GM12878 (cell line): ENCODE data around the gene CCDC134. TPM values are rescaled to one million over a fixed set of nuclear protein-coding genes. Genes with fewer than 3 reads are reported as not detected.
A peak's percentile ranks its signal among the peaks of the same experiment; 100 is the strongest.

Experiments
- BCL3 ChIP-seq: IDR thresholded peaks from 2 replicates; pipeline ENCODE4 v1.6.1; 2011; ENCODE audit warnings: borderline replicate concordance, low read depth, mild to moderate bottlenecking, moderate library complexity, low read length; ENCODE audit not compliant: insufficient read depth, poor library complexity, severe bottlenecking
- EED ChIP-seq: sonication (generic); IDR thresholded peaks from 2 replicates; pipeline ENCODE4 v1.6.1; 2016; ENCODE audit warnings: antibody characterized with exemption, low read depth
- MEF2B ChIP-seq: fragments of 450-650 bp; IDR thresholded peaks from 2 replicates; pipeline ENCODE4 v1.6.1; 2018; ENCODE audit warnings: mild to moderate bottlenecking, moderate library complexity; ENCODE audit not compliant: partially characterized antibody, poor library complexity, severe bottlenecking
- MYB ChIP-seq: fragments of 150-350 bp; IDR thresholded peaks from 2 replicates; pipeline ENCODE4 v1.6.1; 2014; ENCODE audit warnings: mild to moderate bottlenecking, low read depth, low read length, borderline replicate concordance
- NFYA ChIP-seq: IDR thresholded peaks from 2 replicates; pipeline ENCODE4 v1.6.1; 2011; ENCODE audit warnings: low read depth, mild to moderate bottlenecking, low read length, improper control_type of control experiment, borderline replicate concordance
- NFYB ChIP-seq: IDR thresholded peaks from 2 replicates; pipeline ENCODE4 v1.6.1; 2011; ENCODE audit warnings: low read depth, mild to moderate bottlenecking, low read length, improper control_type of control experiment, moderate library complexity; ENCODE audit not compliant: insufficient read depth
- NR2C1 ChIP-seq: fragments of 450-650 bp; IDR thresholded peaks from 2 replicates; pipeline ENCODE4 v1.6.1; 2017; ENCODE audit warnings: antibody characterized with exemption, mild to moderate bottlenecking, moderate library complexity
- NRF1 ChIP-seq: conservative IDR thresholded peaks from 2 replicates; pipeline ENCODE4 v1.6.1; 2011; ENCODE audit warnings: mild to moderate bottlenecking, low read depth, low read length, improper control_type of control experiment
- PML ChIP-seq: IDR thresholded peaks from 2 replicates; pipeline ENCODE4 v1.6.1; 2012; ENCODE audit warnings: low read length, inconsistent platforms
- RAD21 ChIP-seq: IDR thresholded peaks from 2 replicates; pipeline ENCODE4 v1.6.1; 2011; ENCODE audit warnings: mild to moderate bottlenecking, low read depth, low read length, moderate library complexity; ENCODE audit not compliant: insufficient read depth
- SMAD1 ChIP-seq: fragments of 450-650 bp; IDR thresholded peaks from 2 replicates; pipeline ENCODE4 v1.6.1; 2018; ENCODE audit warnings: mild to moderate bottlenecking, low read depth; ENCODE audit not compliant: partially characterized antibody
- TCF12 ChIP-seq: IDR thresholded peaks from 2 replicates; pipeline ENCODE4 v1.6.1; 2011; ENCODE audit warnings: low read depth, mild to moderate bottlenecking, low read length
- ZNF217 ChIP-seq: fragments of 450-650 bp; IDR thresholded peaks from 2 replicates; pipeline ENCODE4 v1.6.1; 2017; ENCODE audit warnings: antibody characterized with exemption, mild to moderate bottlenecking
- polyA plus RNA-seq, 11 experiments: library from polyadenylated mRNA; depleted of rRNA in 4 of 11; unstranded in 6 of 11; stranded (reverse) in 5 of 11; fragments of >200 nt; fragmentation: Nextera tagmentation in 4 of 11; fragmentation: Illumina TruSeq in 1 of 11; extraction: Ambion mirVana in 4 of 11; extraction: Trizol in 1 of 11; gene quantifications; 1 replicate in 1 of 11; 2 replicates in 10 of 11; pipeline versions ENCODE4 v1.2.1 to v1.2.3, GENCODE V29; 2011 to 2016; ENCODE audit warnings: inconsistent platforms in 2 of 11, missing spikeins in 2 of 11, low read depth in 1 of 11
- total RNA-seq, 4 experiments: library from RNA; depleted of rRNA in 3 of 4; stranded (reverse); fragments of >200 nt in 3 of 4; fragmentation: Illumina TruSeq in 1 of 4; extraction: Trizol in 1 of 4; gene quantifications; 2 replicates each; pipeline versions ENCODE4 v1.2.1 to v1.2.3, GENCODE V29; 2013 to 2021
- TF ChIP-seq, protein P1 (sequence below): IDR thresholded peaks from 2 replicates; pipeline ENCODE4 v1.6.1; 2011; ENCODE audit warnings: low read depth, low read length, improper control_type of control experiment, borderline replicate concordance
- TF ChIP-seq, protein P2 (sequence below): fragments of 450-650 bp; IDR thresholded peaks from 2 replicates; pipeline ENCODE4 v1.6.1; 2016; ENCODE audit warnings: mild to moderate bottlenecking
- TF ChIP-seq, protein P3 (sequence below): IDR thresholded peaks from 2 replicates; pipeline ENCODE4 v1.6.1; 2012; ENCODE audit warnings: mild to moderate bottlenecking, low read depth, low read length

Gene CCDC134
- total and polyA plus RNA-seq, 10 of the 15 experiments (the other 5 are each of a cell fraction or from before 2014, with no cell fraction given): 0.35 to 19.3 (median 11.8) TPM

DNA sequence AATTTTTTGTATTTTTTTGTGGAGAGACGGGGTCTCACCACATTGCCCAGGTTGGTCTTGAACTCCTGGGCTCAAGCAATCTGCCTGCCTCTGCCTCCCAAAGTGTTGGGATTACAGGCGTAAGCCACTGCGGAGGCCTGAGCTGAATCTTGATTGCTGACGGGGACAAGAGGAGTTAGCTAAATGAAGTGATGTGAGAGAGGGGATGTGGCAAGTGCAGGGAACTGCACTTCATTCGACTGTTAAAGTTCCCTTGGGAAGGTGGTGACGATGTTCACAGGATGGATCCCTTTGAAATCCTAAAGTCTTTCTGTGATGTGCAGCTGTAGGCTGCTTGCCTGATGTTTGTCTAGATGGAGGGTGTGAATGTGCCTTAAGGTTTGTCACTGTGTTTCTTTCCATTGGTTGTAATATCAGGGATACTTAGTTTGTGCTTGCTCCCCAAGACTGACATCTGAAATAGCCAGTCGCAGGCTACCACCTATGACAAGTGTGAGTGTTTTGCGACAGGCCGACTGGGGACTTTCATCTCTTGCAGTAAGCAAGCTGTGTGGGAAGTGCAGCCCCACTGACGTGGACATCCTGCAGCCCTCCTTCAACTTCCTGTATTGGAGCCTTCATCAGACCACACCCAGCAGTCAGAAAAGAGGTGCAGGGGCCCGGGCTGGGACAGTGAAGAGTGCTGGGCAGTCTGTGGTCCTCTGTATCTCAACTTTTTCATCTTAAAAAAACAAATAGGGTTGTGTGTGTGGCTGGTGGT, 19.6 kb upstream of the CCDC134 start (continued):
- TF ChIP-seq RAD21 (no peak), ZNF217 (no peak), SMAD1 (no peak), BCL3 (no peak), EED (0 out of 2 replicates have a peak, but pooled peaks have one; percentile 12), NRF1 (no peak), NFYB (peak; percentile 77), NR2C1 (no peak), NFYA (no peak; the same call in 1 of the 2 replicates), PML (peak; percentile 84), TCF12 (0 out of 2 replicates have a peak, but pooled peaks have one; percentile 24), MYB (no peak), MEF2B (peak; percentile 15)
- TF ChIP-seq, protein P1, sequence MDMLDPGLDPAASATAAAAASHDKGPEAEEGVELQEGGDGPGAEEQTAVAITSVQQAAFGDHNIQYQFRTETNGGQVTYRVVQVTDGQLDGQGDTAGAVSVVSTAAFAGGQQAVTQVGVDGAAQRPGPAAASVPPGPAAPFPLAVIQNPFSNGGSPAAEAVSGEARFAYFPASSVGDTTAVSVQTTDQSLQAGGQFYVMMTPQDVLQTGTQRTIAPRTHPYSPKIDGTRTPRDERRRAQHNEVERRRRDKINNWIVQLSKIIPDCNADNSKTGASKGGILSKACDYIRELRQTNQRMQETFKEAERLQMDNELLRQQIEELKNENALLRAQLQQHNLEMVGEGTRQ: no peak
- TF ChIP-seq, protein P2, sequence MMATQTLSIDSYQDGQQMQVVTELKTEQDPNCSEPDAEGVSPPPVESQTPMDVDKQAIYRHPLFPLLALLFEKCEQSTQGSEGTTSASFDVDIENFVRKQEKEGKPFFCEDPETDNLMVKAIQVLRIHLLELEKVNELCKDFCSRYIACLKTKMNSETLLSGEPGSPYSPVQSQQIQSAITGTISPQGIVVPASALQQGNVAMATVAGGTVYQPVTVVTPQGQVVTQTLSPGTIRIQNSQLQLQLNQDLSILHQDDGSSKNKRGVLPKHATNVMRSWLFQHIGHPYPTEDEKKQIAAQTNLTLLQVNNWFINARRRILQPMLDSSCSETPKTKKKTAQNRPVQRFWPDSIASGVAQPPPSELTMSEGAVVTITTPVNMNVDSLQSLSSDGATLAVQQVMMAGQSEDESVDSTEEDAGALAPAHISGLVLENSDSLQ: peak; percentile 98
- TF ChIP-seq, protein P3, sequence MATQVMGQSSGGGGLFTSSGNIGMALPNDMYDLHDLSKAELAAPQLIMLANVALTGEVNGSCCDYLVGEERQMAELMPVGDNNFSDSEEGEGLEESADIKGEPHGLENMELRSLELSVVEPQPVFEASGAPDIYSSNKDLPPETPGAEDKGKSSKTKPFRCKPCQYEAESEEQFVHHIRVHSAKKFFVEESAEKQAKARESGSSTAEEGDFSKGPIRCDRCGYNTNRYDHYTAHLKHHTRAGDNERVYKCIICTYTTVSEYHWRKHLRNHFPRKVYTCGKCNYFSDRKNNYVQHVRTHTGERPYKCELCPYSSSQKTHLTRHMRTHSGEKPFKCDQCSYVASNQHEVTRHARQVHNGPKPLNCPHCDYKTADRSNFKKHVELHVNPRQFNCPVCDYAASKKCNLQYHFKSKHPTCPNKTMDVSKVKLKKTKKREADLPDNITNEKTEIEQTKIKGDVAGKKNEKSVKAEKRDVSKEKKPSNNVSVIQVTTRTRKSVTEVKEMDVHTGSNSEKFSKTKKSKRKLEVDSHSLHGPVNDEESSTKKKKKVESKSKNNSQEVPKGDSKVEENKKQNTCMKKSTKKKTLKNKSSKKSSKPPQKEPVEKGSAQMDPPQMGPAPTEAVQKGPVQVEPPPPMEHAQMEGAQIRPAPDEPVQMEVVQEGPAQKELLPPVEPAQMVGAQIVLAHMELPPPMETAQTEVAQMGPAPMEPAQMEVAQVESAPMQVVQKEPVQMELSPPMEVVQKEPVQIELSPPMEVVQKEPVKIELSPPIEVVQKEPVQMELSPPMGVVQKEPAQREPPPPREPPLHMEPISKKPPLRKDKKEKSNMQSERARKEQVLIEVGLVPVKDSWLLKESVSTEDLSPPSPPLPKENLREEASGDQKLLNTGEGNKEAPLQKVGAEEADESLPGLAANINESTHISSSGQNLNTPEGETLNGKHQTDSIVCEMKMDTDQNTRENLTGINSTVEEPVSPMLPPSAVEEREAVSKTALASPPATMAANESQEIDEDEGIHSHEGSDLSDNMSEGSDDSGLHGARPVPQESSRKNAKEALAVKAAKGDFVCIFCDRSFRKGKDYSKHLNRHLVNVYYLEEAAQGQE: no peak
